T follicular helper cell (primary cell): Measurements from ENCODE around the gene COL4A3.

ENCODE experiments used
- DNase-seq: peaks from one replicate; pipeline ENCODE4 v3.0.0-alpha.2; 2020; ENCODE audit warnings: low read depth

The COL4A3 gene

GRCh38 chr2:227292314-227292713, 127.9 kb downstream of the COL4A3 start:
- DNase-seq: no peak

GRCh38 chr2:227293531-227293930, 129.1 kb downstream of the COL4A3 start:
- DNase-seq: no peak

GRCh38 chr2:227295806-227296205, 131.4 kb downstream of the COL4A3 start:
- no peak for DNase-seq

- no peak for DNase-seq
These were observed 132.4 kb downstream of the COL4A3 start for GRCh38 chr2:227296671-227297405.

- no peak for DNase-seq
These were observed 137.1 kb downstream of the COL4A3 start for GRCh38 chr2:227301523-227301922.

- no peak for DNase-seq
These were observed 144.4 kb downstream of the COL4A3 start for GRCh38 chr2:227308784-227309183.

GRCh38 chr2:227310756-227311110, 146.3 kb downstream of the COL4A3 start:
- no peak for DNase-seq

- DNase-seq: no peak
These were observed 147.6 kb downstream of the COL4A3 start for GRCh38 chr2:227311861-227312506.

- no peak for DNase-seq
These were observed 148.2 kb downstream of the COL4A3 start for GRCh38 chr2:227312579-227312978.

GRCh38 chr2:227313310-227313709, 148.9 kb downstream of the COL4A3 start:
- no peak for DNase-seq

- no peak for DNase-seq
These were observed 153.4 kb downstream of the COL4A3 start for GRCh38 chr2:227317834-227318233.

- DNase-seq: no peak
These were observed 156.1 kb downstream of the COL4A3 start for GRCh38 chr2:227320305-227321094.

- no peak for DNase-seq
These were observed 158.2 kb downstream of the COL4A3 start for GRCh38 chr2:227322530-227323205.

GRCh38 chr2:227323818-227324217, 159.4 kb downstream of the COL4A3 start:
- DNase-seq: no peak

GRCh38 chr2:227324642-227324994, 160.2 kb downstream of the COL4A3 start:
- no peak for DNase-seq

GRCh38 chr2:227324995-227325838, 160.8 kb downstream of the COL4A3 start, which contains the start of gene MFF:
MFF (plus strand) TSS chr2:227325251; CDS start chr2:227330666, 5,415 bp downstream.
- peak; percentile 93 for DNase-seq

GRCh38 chr2:227325839-227326195, 161.4 kb downstream of the COL4A3 start:
- no peak for DNase-seq

GRCh38 chr2:227326783-227327182, 162.4 kb downstream of the COL4A3 start:
- DNase-seq: no peak

- no peak for DNase-seq
These were observed 171.3 kb downstream of the COL4A3 start for GRCh38 chr2:227335713-227336112.

- DNase-seq: no peak
These were observed 173.0 kb downstream of the COL4A3 start for GRCh38 chr2:227337442-227337841.

- no peak for DNase-seq
These were observed 174.7 kb downstream of the COL4A3 start for GRCh38 chr2:227339098-227339599.
